Measurements from ENCODE around the gene ADAM22.

DNA sequence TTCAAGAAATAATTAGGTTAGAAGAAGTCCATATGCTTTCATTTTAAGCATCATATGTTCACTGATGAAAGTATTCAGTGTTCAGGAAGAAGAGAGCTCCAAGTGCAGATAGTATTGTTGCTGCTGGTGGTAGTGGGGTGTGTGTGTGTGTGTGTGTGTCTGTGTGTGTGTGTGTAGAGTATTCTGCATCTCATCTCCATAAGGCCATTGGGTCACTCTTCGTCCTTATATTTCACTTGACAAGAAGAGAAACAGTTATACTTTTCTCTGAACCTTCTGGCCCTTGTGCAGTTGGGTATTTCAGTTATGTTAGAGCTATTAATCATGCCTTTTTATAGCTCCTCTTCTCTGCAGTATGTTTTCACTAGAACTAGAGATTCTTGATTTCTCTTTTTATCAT, 26.2 kb downstream of the ADAM22 start:
- TF ChIP-seq EZH2 (IDR thresholded peaks at IDR 0.05; ENCODE audit: insufficient read depth, poor library complexity, severe bottlenecking) (no peak), EZH2phosphoT487 (IDR thresholded peaks at IDR 0.05; ENCODE audit: insufficient read depth, low read depth) (no peak)

All from GM23248 (cell line).